CD14-positive monocyte (primary cell): ENCODE measurements around the gene HRH4. TPM values are rescaled to one million over a fixed set of nuclear protein-coding genes. Genes with fewer than 3 reads are reported as not detected.

Experiments
- DNase-seq, 3 donors: peaks; one replicate each; pipeline ENCODE4 v3.0.0-alpha.2; 2011 to 2022
- H2AFZ ChIP-seq: 2 replicates; pipeline ENCODE4 v1.6.0; 2012; ENCODE audit warnings: mild to moderate bottlenecking, low read depth, low read length, inconsistent platforms; ENCODE audit not compliant: insufficient read depth, poor library complexity, severe bottlenecking
- H3K27ac ChIP-seq, 2 donors: 1 replicate in 1 of 2; 2 replicates in 1 of 2; pipeline ENCODE4 v1.5.1; 2012 to 2013; ENCODE audit warnings: low read length in 2 of 2, control low read depth in 1 of 2, inconsistent platforms in 1 of 2, low read depth in 1 of 2, mild to moderate bottlenecking in 1 of 2
- H3K27me3 ChIP-seq, 2 donors: one replicate each; pipeline versions ENCODE4 v1.6.0 to v1.6.1; 2011 to 2013; ENCODE audit warnings: low read length in 2 of 2; ENCODE audit not compliant: control insufficient read depth in 2 of 2, insufficient read depth in 2 of 2
- H3K36me3 ChIP-seq, 2 donors: replicated peaks in 1 of 2; 1 replicate in 1 of 2; 2 replicates in 1 of 2; pipeline versions ENCODE4 v1.5.1 to v1.6.1; 2012 to 2013; ENCODE audit warnings: low read length in 2 of 2, control low read depth in 1 of 2, inconsistent platforms in 1 of 2, mild to moderate bottlenecking in 1 of 2; ENCODE audit not compliant: insufficient read depth in 2 of 2, control insufficient read depth in 1 of 2
- H3K4me1 ChIP-seq, 2 donors: 1 replicate in 1 of 2; 2 replicates in 1 of 2; pipeline versions ENCODE4 v1.5.1 to v1.6.1; 2012 to 2013; ENCODE audit warnings: low read length in 2 of 2, control low read depth in 1 of 2, inconsistent platforms in 1 of 2, mild to moderate bottlenecking in 1 of 2, moderate library complexity in 1 of 2; ENCODE audit not compliant: insufficient read depth in 2 of 2, control insufficient read depth in 1 of 2
- H3K4me2 ChIP-seq: replicated peaks from 2 replicates; pipeline ENCODE3; 2012; ENCODE audit warnings: low read length, moderate library complexity, mild to moderate bottlenecking; ENCODE audit not compliant: poor library complexity, severe bottlenecking; ENCODE audit errors: extremely low read depth
- H3K4me3 ChIP-seq, 3 experiments: fragments of 200-600 bp in 1 of 3; sonication (generic) in 1 of 3; replicated peaks in 1 of 3; 1 replicate in 2 of 3; 2 replicates in 1 of 3; pipeline ENCODE4 v1.5.1; 2011 to 2013; ENCODE audit warnings: low read length in 3 of 3, mild to moderate bottlenecking in 3 of 3, control low read depth in 2 of 3, low read depth in 2 of 3, inconsistent platforms in 1 of 3, moderate library complexity in 1 of 3
- H3K79me2 ChIP-seq: 2 replicates; pipeline ENCODE4 v1.6.0; 2012; ENCODE audit warnings: mild to moderate bottlenecking, control low read depth, inconsistent platforms, low read length, moderate library complexity; ENCODE audit not compliant: insufficient read depth
- H3K9ac ChIP-seq: 2 replicates; pipeline ENCODE4 v1.6.0; 2017; ENCODE audit warnings: low read length, mild to moderate bottlenecking; ENCODE audit not compliant: insufficient read depth, poor library complexity, severe bottlenecking
- H3K9me3 ChIP-seq, 2 donors: replicated peaks in 1 of 2; 1 replicate in 1 of 2; 2 replicates in 1 of 2; pipeline versions ENCODE4 v1.5.1 to v1.6.1; 2012 to 2013; ENCODE audit warnings: low read length in 2 of 2, control low read depth in 1 of 2; ENCODE audit not compliant: control insufficient read depth in 1 of 2, insufficient read depth in 1 of 2
- H4K20me1 ChIP-seq: 2 replicates; pipeline ENCODE4 v1.6.0; 2012; ENCODE audit warnings: mild to moderate bottlenecking, low read length, control low read depth, moderate library complexity; ENCODE audit not compliant: insufficient read depth
- H3K27ac Mint-ChIP-seq, 7 donors: one replicate each; pipeline ENCODE4 v1.8.0; 2020; ENCODE audit warnings: mild to moderate bottlenecking in 7 of 7, mixed read lengths in 7 of 7, moderate library complexity in 6 of 7, inconsistent platforms in 2 of 7
- H3K27me3 Mint-ChIP-seq, 3 donors: one replicate each; pipeline ENCODE4 v1.8.0; 2021 to 2022; ENCODE audit warnings: low read depth in 3 of 3, mild to moderate bottlenecking in 3 of 3, mixed read lengths in 3 of 3, moderate library complexity in 3 of 3, inconsistent platforms in 1 of 3
- H3K36me3 Mint-ChIP-seq, 2 donors: one replicate each; pipeline ENCODE4 v1.8.0; 2020; ENCODE audit warnings: mixed read lengths in 2 of 2, inconsistent platforms in 1 of 2, mild to moderate bottlenecking in 1 of 2
- H3K4me1 Mint-ChIP-seq: one replicate; pipeline ENCODE4 v1.8.0; 2020; ENCODE audit warnings: mild to moderate bottlenecking, mixed read lengths
- H3K4me3 Mint-ChIP-seq, 2 donors: one replicate each; pipeline ENCODE4 v1.8.0; 2020; ENCODE audit warnings: mild to moderate bottlenecking in 2 of 2, mixed read lengths in 2 of 2, moderate library complexity in 1 of 2
- H3K9me3 Mint-ChIP-seq, 7 donors: one replicate each; pipeline ENCODE4 v1.8.0; 2020 to 2022; ENCODE audit warnings: mixed read lengths in 7 of 7, mild to moderate bottlenecking in 6 of 7, moderate library complexity in 6 of 7, inconsistent platforms in 2 of 7
- WGBS: methylation state at CpG from one replicate; pipeline ENCODE4 v1.1.5; 2013; ENCODE audit warnings: missing lambda C conversion rate; ENCODE audit not compliant: insufficient coverage; 5-methylcytosine and 5-hydroxymethylcytosine counted together
- intact Hi-C, 2 donors: fragments of 100-400 bp; cut with micrococcal nuclease; formaldehyde crosslinking; loops; one replicate each; pipeline versions ENCODE4 v1.15.0 to v1.15.1; 2023
- polyA plus RNA-seq, 3 donors: library from polyadenylated mRNA; depleted of rRNA in 1 of 3; unstranded in 2 of 3; stranded (reverse) in 1 of 3; fragments of 300-500 nt in 2 of 3; fragments of >200 nt in 1 of 3; fragmentation: Illumina TruSeq in 2 of 3; gene quantifications; 1 replicate in 2 of 3; 2 replicates in 1 of 3; pipeline ENCODE4 v1.2.3, GENCODE V29; 2012 to 2021
- TF ChIP-seq, protein P1 (sequence below): fragments of 200-600 bp; IDR thresholded peaks from one replicate; pipeline ENCODE4 v1.8.0; 2022; ENCODE audit warnings: antibody characterized with exemption, mild to moderate bottlenecking

Gene HRH4
- polyA plus RNA-seq, 3 donors = 0.10 TPM; not detected in 2

DNA sequence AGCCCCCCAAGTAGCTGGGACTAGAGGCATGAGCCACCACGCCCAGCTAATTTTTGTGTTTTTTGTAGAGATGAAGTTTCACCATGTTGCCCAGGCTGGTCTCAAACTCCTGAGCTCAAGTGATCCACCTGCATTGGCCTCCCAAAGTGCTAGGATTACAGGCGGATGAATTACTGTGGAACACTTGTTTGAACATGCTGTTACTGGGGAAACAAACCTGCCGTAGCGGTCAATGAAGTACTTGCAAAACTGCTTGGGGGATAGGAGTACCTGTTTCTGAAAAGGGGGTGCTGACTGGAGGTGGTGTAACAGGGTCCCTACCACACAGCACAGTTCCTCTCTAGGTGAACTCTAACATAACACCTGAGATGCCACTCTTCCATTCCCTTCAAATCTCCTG lies 39.9 kb upstream of the HRH4 start:
- Histone ChIP-seq H4K20me1 (no peaks in the 10 kb centered on the region), H3K9me3 (no peaks in the 10 kb centered on the region), H3K27ac (no peak overlapping the region), H3K79me2 (no peaks in the 10 kb centered on the region), H3K4me3 (no peak overlapping the region), H3K4me1 (no peaks in the 10 kb centered on the region), H3K9ac (no peak overlapping the region), H2AFZ (no peak overlapping the region), H3K27me3 (peaks cover 2 to 10% of the 10 kb centered on the region in 2 donors), H3K36me3 (no peaks in the 10 kb centered on the region), H3K4me2 (no peak overlapping the region)
- H3K9me3 Mint-ChIP-seq = peaks cover 0 to 3% (median 1%) of the 10 kb centered on the region in 7 donors
- intact Hi-C loops = no loop called here
- H3K27ac Mint-ChIP-seq = no peak overlapping the region
- H3K4me3 Mint-ChIP-seq = no peak overlapping the region
- peaks cover 0 to under 1% of the 10 kb centered on the region in 2 donors for H3K36me3 Mint-ChIP-seq
- DNase-seq = no peak
- H3K4me1 Mint-ChIP-seq = no peaks in the 10 kb centered on the region
- WGBS = 90% methylated on average over 2 of the region's 4 CpGs
- TF ChIP-seq, protein P1, sequence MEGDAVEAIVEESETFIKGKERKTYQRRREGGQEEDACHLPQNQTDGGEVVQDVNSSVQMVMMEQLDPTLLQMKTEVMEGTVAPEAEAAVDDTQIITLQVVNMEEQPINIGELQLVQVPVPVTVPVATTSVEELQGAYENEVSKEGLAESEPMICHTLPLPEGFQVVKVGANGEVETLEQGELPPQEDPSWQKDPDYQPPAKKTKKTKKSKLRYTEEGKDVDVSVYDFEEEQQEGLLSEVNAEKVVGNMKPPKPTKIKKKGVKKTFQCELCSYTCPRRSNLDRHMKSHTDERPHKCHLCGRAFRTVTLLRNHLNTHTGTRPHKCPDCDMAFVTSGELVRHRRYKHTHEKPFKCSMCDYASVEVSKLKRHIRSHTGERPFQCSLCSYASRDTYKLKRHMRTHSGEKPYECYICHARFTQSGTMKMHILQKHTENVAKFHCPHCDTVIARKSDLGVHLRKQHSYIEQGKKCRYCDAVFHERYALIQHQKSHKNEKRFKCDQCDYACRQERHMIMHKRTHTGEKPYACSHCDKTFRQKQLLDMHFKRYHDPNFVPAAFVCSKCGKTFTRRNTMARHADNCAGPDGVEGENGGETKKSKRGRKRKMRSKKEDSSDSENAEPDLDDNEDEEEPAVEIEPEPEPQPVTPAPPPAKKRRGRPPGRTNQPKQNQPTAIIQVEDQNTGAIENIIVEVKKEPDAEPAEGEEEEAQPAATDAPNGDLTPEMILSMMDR = no peak
- H3K27me3 Mint-ChIP-seq = peaks cover 11 to 14% (median 12%) of the 10 kb centered on the region in 3 donors

DNA sequence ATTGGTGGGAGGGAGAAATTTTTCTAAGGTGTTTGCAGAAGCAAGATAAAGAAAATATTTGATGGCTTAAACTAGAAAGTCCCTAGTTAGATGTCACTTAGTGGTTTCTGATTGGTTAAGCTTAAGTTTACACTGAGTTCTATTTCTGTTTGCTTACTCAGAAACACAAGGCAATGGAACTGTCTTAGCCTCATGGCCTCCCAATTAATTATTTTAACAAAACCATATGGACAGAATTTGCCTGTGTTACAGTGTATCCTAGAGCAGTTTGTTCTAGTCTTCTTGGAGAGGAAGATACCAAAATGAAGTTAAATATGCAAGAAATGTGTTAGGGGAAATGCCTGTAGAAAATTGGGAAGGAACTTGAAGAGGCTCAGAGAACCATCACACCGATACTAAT lies 38.6 kb upstream of the HRH4 start:
- peaks cover 3 to 10% of the 10 kb centered on the region in 2 donors for H3K4me1 ChIP-seq
- TF ChIP-seq, protein P1 = no peak
- no peaks in the 10 kb centered on the region for H3K9me3 ChIP-seq
- peaks cover 3% of the 10 kb centered on the region for H3K4me1 Mint-ChIP-seq
- peaks cover 0 to 11% (median 5%) of the 10 kb centered on the region in 7 donors for H3K9me3 Mint-ChIP-seq
- H3K4me3 Mint-ChIP-seq = no peak overlapping the region
- H2AFZ ChIP-seq = no peak overlapping the region
- DNase-seq = no peak
- intact Hi-C loops = no loop called here
- peaks cover 11 to 14% (median 12%) of the 10 kb centered on the region in 3 donors for H3K27me3 Mint-ChIP-seq
- no peaks in the 10 kb centered on the region for H3K36me3 ChIP-seq
- no peak overlapping the region for H3K9ac ChIP-seq
- no peak overlapping the region for H3K27ac ChIP-seq
- H4K20me1 ChIP-seq = no peaks in the 10 kb centered on the region
- no peak overlapping the region for H3K4me2 ChIP-seq
- 0% methylated on average over 1 of the region's 1 CpG for whole genome bisulfite sequencing
- no peak overlapping the region for H3K4me3 ChIP-seq
- H3K79me2 ChIP-seq = peaks cover 3% of the 10 kb centered on the region
- H3K27ac Mint-ChIP-seq = no peak overlapping the region
- H3K36me3 Mint-ChIP-seq = peaks cover 0 to 8% of the 10 kb centered on the region in 2 donors
- H3K27me3 ChIP-seq = peaks cover 2 to 11% of the 10 kb centered on the region in 2 donors
